ENCODE data around the gene OR2C3. TPM values are rescaled to one million over a fixed set of nuclear protein-coding genes. Genes with fewer than 3 reads are reported as not detected.

The OR2C3 gene
- total and polyA plus RNA-seq, 11 donors, result 0.04 TPM; not detected in 10

- 43 to 70% (median 68%) methylated on average over 3 of the region's 3 CpGs for WGBS, 4 donors
Measured at GRCh38 chr1:247542811-247543210, 6.6 kb upstream of the OR2C3 start.

GRCh38 chr1:247540581-247540980 lies 4.3 kb upstream of the OR2C3 start:
- TF ChIP-seq CTCF (IDR thresholded peaks at IDR 0.05), result no peak
- no peak for TF ChIP-seq POLR2A (IDR thresholded peaks at IDR 0.05)
- Histone ChIP-seq H3K27me3 (peaks cover 0 to 4% (median 0%) of the 10 kb centered on the region in 9 donors), H3K36me3 (no peaks in the 10 kb centered on the region), H3K9me3 (peaks cover 0 to 7% (median 0%) of the 10 kb centered on the region in 12 donors), H3K27ac (no peak overlapping the region), H3K4me3 (no peak overlapping the region), H3K4me1 (no peaks in the 10 kb centered on the region)
- DNase-seq (no peak), ATAC-seq (no peak)
- intact Hi-C loops (cut with DNase I), result no loop called here
- 28 to 40% (median 37%) methylated on average over 7 of the region's 7 CpGs for WGBS, 4 donors

More at GRCh38 chr1:247542811-247543210, 6.6 kb upstream of the OR2C3 start:
- Histone ChIP-seq H3K4me3 (no peak overlapping the region), H3K4me1 (no peaks in the 10 kb centered on the region), H3K27ac (no peak overlapping the region), H3K9me3 (peaks cover 0 to 3% (median 0%) of the 10 kb centered on the region in 12 donors), H3K27me3 (no peaks in the 10 kb centered on the region), H3K36me3 (no peaks in the 10 kb centered on the region)
- DNase-seq (no peak), ATAC-seq (no peak)
- TF ChIP-seq POLR2A (IDR thresholded peaks at IDR 0.05) (no peak), CTCF (IDR thresholded peaks at IDR 0.05) (no peak)
- intact Hi-C loops (cut with DNase I), result no loop called here

- WGBS, 4 donors, result 79 to 84% (median 81%) methylated on average over 6 of the region's 6 CpGs
- Histone ChIP-seq H3K36me3 (no peaks in the 10 kb centered on the region), H3K27ac (no peak overlapping the region), H3K4me3 (no peak overlapping the region), H3K27me3 (peaks cover 0 to 6% (median 0%) of the 10 kb centered on the region in 9 donors), H3K9me3 (peaks cover 0 to 7% (median 0%) of the 10 kb centered on the region in 12 donors), H3K4me1 (no peaks in the 10 kb centered on the region)
- intact Hi-C loops (cut with DNase I), result no loop called here
- ATAC-seq, result no peak
- TF ChIP-seq CTCF (IDR thresholded peaks at IDR 0.05) (no peak), POLR2A (IDR thresholded peaks at IDR 0.05) (no peak)
- no peak for DNase-seq
Measured at GRCh38 chr1:247539215-247539614, 3.0 kb upstream of the OR2C3 start.

- peaks cover 0 to 7% (median 0%) of the 10 kb centered on the region in 12 donors for H3K9me3 ChIP-seq
- 63 to 77% (median 71%) methylated on average over 5 of the region's 5 CpGs for WGBS, 4 donors
- DNase-seq (no peak), ATAC-seq (no peak)
- H3K4me1 ChIP-seq, result no peaks in the 10 kb centered on the region
- no peaks in the 10 kb centered on the region for H3K36me3 ChIP-seq
- H3K27ac ChIP-seq, result no peak overlapping the region
- H3K27me3 ChIP-seq, result peaks cover 0 to 6% (median 0%) of the 10 kb centered on the region in 9 donors
- no peak overlapping the region for H3K4me3 ChIP-seq
- TF ChIP-seq POLR2A (IDR thresholded peaks at IDR 0.05) (no peak), CTCF (IDR thresholded peaks at IDR 0.05) (no peak)
- intact Hi-C loops (cut with DNase I), result loop anchor here in 1 of 10 donors (1.0 kb wide), 1 partner anchor 14 kb away; no protein-coding TSS in a partner anchor
Measured at GRCh38 chr1:247538561-247538960, 2.3 kb upstream of the OR2C3 start.
